Measurements from ENCODE around the gene RASD2. TPM values are rescaled to one million over a fixed set of nuclear protein-coding genes. Genes with fewer than 3 reads are reported as not detected.

RASD2 gene
- total RNA-seq, 4 donors from 2014 or later, result 1.8 to 5.4 (median 1.9) TPM

DNA sequence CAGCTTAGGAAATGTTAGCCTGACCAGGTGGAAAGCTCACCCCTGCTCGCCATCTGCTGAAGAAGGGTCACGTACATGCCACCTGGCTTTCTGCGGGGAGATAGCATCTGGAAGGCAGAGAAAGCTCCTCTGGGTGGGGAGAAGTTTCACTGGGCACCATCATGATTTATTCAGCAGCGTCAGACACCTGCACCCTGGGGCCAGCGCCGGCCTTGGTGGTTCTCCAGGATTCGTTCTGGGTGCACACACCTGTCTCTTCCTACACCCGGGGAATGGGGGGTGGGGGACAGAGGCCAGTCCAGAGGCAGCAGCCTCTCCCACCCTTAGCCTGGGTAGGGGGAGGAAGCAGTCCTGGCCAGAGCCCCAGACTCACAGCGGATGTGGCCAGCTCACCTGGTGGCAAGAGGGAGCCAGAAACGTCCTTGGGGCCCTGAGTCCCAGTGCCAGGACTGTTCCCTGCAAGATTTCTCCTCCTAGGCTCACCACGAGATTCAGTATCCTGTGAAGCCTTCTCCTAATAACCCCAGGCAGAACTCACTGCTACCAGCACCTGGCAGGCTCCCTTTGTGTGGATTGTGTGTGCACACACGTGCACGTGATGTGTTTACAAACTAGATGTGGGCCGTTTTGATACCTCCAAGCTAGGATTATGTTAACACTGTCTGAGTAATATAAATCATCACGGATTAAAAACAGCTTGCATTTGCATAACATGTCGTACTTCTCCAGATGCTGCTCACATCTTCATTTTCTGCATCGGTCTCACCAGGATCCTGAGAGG, 17.3 kb upstream of the RASD2 start:
- Histone ChIP-seq H3K27ac (peak overlapping the region in 3 of 4 donors; percentile 27 to 58 (median 45)), H3K4me1 (no peaks in the 10 kb centered on the region), H3K4me3 (peak overlapping the region in 2 of 4 donors; percentile 3 to 18), H3K27me3 (no peaks in the 10 kb centered on the region), H3K36me3 (no peaks in the 10 kb centered on the region), H3K9me3 (no peaks in the 10 kb centered on the region)
- DNase-seq (no peak), ATAC-seq (no peak)
- TF ChIP-seq CTCF (IDR thresholded peaks at IDR 0.05 in 4 of 5, conservative IDR thresholded peaks at IDR 0.05 in 1 of 5) (no peak), POLR2A (IDR thresholded peaks at IDR 0.05) (no peak)
- intact Hi-C loops (cut with DNase I; ENCODE audit: low total_unique reads) (no loop called here), in situ Hi-C loops (cut with MboI; ENCODE audit: low sequenced_read_pairs in 4 of 4) (loop anchor here in 1 of 4 donors (10.0 kb wide), 1 partner anchor 61 kb away; no protein-coding TSS in a partner anchor)

- ATAC-seq, result peak; percentile 48 to 54
- intact Hi-C loops (cut with DNase I; ENCODE audit: low total_unique reads), result no loop called here
- H3K9me3 ChIP-seq, result no peaks in the 10 kb centered on the region
- no peaks in the 10 kb centered on the region for H3K36me3 ChIP-seq
- H3K4me1 ChIP-seq, result no peaks in the 10 kb centered on the region
- in situ Hi-C loops (cut with MboI; ENCODE audit: low sequenced_read_pairs in 4 of 4), result loop anchor here in 1 of 4 donors (10.0 kb wide), 1 partner anchor 60 kb away; no protein-coding TSS in a partner anchor
- no peak for TF ChIP-seq CTCF (IDR thresholded peaks at IDR 0.05 in 4 of 5, conservative IDR thresholded peaks at IDR 0.05 in 1 of 5)
- TF ChIP-seq POLR2A (IDR thresholded peaks at IDR 0.05), result no peak
- DNase-seq, result peak in 1 of 2 donors; percentile 45
- H3K27ac ChIP-seq, result peak overlapping the region; percentile 23 to 58 (median 55)
- H3K4me3 ChIP-seq, result peak overlapping the region in 1 of 4 donors; percentile 18
- H3K27me3 ChIP-seq, result no peaks in the 10 kb centered on the region
Measured at GRCh38 chr22:35524966-35525686, 15.5 kb upstream of the RASD2 start.

DNA sequence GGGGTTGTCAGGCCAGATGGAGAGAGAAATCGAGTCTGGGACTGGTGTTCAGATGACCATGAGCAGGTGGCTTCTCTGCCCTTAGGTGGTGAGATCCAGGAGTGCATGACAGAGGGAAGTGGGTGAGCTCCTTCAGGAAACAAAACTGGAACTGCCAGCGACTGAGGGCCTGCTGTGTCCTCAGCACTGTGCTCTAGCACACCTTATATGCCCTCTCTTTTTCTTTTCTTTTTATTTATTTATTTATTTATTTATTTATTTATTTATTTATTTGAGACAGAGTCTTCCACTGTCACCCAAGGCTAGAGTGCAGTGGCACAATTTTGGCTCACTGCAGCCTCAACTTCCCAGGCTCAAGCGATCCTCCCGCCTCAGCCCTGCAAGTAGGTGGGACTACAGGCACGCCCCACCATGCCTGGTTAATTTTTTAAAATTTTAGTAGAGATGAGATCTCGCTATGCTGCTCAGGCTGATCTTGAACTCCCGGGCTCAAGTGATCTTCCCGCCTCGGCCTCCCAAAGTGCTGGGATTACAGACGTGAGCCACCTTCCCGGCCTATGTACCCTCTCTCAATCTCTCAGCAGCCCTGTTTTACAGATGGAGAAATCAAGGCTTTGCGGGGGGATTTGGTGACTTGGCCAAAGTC, 14.8 kb upstream of the RASD2 start:
- no peaks in the 10 kb centered on the region for H3K9me3 ChIP-seq
- intact Hi-C loops (cut with DNase I; ENCODE audit: low total_unique reads), result no loop called here
- TF ChIP-seq CTCF (IDR thresholded peaks at IDR 0.05 in 4 of 5, conservative IDR thresholded peaks at IDR 0.05 in 1 of 5) (no peak), POLR2A (IDR thresholded peaks at IDR 0.05) (no peak)
- H3K27ac ChIP-seq, result peak overlapping the region; percentile 23 to 57 (median 50)
- in situ Hi-C loops (cut with MboI; ENCODE audit: low sequenced_read_pairs in 4 of 4), result loop anchor here in 1 of 4 donors (10.0 kb wide), 1 partner anchor 59 kb away; no protein-coding TSS in a partner anchor
- no peak for DNase-seq
- no peaks in the 10 kb centered on the region for H3K4me1 ChIP-seq
- H3K36me3 ChIP-seq, result no peaks in the 10 kb centered on the region
- H3K4me3 ChIP-seq, result no peak overlapping the region
- H3K27me3 ChIP-seq, result no peaks in the 10 kb centered on the region
- ATAC-seq, result peak in 1 of 2 donors; percentile 19

DNA sequence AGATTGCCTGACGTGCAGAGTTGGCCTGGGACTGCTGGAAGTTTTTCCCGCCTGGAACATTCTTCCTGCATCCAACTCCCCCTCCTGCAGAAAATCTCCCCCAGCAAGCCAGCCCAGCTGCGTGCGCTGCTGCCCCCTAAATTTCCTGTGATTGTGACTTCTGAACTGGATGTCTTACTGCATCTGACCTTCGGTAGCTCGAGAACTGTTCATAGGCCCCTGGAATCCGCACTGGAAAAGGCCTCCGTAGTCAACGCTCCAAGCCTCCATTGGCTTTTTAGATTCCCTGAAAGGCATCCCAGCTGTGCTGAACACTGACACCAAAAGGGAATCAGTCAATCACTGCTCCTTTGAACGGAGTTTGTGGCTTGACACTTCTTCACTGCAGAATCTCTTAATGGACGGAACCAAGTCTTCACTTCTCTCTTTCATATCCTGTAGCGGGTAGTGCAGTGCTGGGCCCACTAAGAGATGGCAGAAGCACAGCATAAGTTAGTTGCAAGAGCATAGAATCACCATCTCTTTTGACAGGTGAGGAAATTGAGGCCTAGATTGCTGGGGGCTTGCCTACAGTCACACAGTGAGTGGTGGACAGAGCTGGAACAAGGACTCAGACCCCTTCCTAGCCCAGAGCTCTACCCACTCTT, 14.2 kb upstream of the RASD2 start:
- peak in 1 of 2 donors; percentile 21 for ATAC-seq
- intact Hi-C loops (cut with DNase I; ENCODE audit: low total_unique reads) (no loop called here), in situ Hi-C loops (cut with MboI; ENCODE audit: low sequenced_read_pairs in 4 of 4) (loop anchor here in 1 of 4 donors (10.0 kb wide), 1 partner anchor 58 kb away; no protein-coding TSS in a partner anchor)
- DNase-seq, result no peak
- H3K36me3 ChIP-seq, result no peaks in the 10 kb centered on the region
- H3K27me3 ChIP-seq, result no peaks in the 10 kb centered on the region
- peak overlapping the region; percentile 15 to 48 (median 23) for H3K27ac ChIP-seq
- TF ChIP-seq CTCF (IDR thresholded peaks at IDR 0.05 in 4 of 5, conservative IDR thresholded peaks at IDR 0.05 in 1 of 5) (no peak), POLR2A (IDR thresholded peaks at IDR 0.05) (no peak)
- H3K4me1 ChIP-seq, result no peaks in the 10 kb centered on the region
- no peak overlapping the region for H3K4me3 ChIP-seq
- no peaks in the 10 kb centered on the region for H3K9me3 ChIP-seq

Data from gastrocnemius medialis (tissue), 4 donors.